Stimulated activated CD8-positive, alpha-beta memory T cell treated with anti-CD3 and anti-CD28 coated beads, Interleukin-15, amount 100 ng/mL, for 24 hours (primary cell): ENCODE measurements around the gene ARRDC1.
A peak's percentile ranks its signal among the peaks of the same experiment; 100 is the strongest.
"Not testable (repeated sequence)": the region's sequence is repeated elsewhere in the genome, so short reads cannot be mapped to it uniquely, and the experiment has no call there.

Experiments used
- DNase-seq: peaks from one replicate; pipeline ENCODE4 v3.0.0-alpha.2; 2020; ENCODE audit warnings: low read depth

ARRDC1 gene, protein sequence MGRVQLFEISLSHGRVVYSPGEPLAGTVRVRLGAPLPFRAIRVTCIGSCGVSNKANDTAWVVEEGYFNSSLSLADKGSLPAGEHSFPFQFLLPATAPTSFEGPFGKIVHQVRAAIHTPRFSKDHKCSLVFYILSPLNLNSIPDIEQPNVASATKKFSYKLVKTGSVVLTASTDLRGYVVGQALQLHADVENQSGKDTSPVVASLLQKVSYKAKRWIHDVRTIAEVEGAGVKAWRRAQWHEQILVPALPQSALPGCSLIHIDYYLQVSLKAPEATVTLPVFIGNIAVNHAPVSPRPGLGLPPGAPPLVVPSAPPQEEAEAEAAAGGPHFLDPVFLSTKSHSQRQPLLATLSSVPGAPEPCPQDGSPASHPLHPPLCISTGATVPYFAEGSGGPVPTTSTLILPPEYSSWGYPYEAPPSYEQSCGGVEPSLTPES

DNA sequence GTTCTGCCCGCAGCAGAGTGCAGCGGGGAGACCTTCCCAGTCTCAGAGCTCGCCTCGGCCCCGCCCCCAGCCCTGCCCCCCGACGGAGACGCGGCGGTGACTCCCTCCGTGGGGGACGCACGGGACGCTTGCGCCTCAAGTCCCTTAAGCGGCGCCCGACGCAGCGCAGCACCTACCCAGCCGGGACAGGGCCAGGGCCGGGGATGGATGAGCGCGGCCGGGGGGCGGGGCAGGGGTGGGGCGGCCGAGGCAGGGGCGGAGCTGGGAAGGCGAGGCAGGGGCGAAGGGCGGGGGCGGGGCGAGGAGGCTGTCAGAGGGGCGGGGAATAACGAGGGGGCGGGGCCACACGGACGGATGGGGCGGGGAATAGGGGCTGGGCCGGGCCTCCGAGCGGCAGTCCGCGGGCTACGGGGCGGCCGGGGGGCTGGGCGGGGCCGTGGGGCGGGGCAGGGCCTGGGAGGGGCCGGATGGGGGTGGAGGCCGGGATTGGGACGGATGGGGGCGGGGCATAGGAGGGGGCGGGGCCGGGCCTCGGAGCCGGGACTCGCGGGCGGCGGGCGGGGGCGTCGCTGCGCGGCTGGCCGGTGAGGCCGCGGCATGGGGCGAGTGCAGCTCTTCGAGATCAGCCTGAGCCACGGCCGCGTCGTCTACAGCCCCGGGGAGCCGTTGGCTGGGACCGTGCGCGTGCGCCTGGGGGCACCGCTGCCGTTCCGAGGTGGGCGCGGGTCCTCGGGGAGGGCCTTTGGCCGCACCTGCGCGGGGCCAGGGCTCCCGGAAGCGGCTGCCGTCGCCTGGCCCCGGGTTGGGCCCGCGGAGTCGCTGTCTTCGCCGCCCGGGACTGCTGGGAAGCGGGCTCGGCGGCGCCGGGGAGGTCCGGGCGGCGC is at the start of gene ARRDC1:
ARRDC1 (plus strand) TSS at position 566 of the 884 bp plus-strand sequence; CDS start at position 598, 32 bp downstream.
- DNase-seq: peak; percentile 86

DNA sequence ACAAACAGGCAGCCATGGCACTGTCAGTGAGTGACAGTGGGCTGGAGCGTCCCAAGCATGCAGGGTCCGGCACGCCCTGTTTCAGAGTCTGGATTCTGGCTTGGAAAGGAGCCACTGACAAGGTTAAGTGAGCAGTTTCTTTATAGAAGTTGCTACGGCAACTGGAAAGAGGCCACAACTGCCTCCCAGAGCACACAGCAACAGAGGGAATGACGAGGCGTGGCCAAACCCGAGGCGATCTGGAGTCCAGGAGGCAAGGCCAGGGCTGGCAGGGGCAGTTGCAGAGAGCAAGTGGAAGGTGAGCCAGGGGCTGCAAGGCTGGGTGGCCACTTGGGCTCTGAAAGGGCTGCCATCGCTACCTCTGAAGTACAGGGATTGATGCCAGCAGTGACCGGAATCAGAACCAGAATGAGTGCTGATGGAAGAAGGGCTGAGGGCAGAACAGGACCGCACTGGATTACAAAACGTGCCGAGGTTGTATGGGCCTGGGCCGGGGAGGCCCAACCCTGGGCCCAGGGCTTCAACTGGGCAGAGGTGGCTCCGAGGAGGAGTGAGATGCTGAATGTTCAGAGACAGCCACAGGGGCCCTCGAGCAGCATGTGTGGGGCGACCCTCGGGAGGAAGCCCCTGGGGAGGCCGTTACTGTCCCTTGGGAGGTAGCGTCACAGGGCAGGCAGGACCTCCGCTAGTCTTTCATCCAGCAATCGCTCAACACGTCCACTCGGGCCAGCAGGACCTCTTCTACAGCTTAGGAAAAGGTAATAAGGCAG is 49.2 kb upstream of the ARRDC1 start:
- DNase-seq: no peak

DNA sequence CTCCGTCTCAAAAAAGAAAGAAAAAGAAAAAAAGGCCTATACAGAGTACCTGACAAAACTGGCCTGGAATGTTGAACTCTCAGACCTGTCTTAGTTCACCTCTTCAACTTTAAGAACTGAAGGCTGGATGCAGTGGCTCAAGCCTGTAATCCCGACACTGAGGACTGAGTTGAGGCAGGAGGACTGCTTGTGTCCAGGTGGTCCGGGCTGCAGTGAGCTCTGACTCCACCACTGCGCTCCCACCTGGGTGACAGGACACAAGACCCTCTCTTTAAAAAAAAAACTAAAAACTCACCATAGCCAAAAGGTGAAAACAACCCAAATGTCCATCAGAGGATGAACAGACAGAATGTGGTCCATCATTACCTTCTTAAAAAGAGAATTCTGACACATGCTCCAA is 47.4 kb upstream of the ARRDC1 start:
- no peak for DNase-seq

DNA sequence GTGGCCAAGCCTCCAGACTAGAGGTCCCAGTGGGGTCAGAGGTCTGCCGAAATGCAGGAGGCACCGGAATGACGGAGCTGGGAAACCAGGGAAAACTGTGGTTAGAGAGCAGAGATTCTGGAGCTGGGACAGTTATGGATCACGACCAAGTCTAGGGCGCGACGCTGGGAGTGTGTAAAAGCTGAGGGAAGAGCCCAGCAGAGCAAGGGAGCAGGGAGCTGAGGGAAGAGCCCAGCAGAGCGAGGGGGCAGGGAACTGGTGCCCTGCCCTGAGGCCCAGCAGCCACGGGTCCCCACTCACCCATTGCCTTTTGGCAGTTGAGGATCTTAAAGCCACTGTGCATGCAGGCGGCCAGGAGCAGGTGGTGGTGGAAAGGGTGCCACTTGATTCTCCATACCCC is 41.4 kb upstream of the ARRDC1 start:
- DNase-seq: no peak

DNA sequence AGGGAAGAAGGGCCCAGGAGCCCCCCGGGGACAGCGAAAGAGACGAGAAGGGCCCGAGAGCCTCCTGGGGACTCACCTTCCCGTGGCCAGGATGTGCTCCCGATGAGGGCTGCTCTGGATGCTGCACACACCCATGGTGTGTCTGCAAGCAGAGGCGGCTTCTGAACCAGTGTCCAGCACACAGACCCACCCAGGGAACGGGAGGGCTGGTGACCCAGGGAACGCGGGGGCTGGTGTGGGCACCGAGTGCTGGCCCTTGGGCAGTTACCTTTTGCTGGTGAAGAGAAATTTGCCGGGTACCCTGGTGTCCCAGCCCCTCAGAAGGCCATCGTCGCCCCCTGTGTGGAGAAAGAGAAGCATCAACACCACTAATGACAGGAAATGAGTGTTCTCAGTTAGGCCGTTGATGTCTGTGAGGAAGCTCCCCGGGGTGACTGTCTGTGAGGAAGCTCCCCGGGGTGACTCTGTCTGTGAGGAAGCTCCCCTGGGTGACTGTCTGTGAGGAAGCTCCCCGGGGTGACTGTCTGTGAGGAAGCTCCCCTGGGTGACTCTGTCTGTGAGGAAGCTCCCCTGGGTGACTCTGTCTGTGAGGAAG is 40.6 kb upstream of the ARRDC1 start:
- no peak for DNase-seq

DNA sequence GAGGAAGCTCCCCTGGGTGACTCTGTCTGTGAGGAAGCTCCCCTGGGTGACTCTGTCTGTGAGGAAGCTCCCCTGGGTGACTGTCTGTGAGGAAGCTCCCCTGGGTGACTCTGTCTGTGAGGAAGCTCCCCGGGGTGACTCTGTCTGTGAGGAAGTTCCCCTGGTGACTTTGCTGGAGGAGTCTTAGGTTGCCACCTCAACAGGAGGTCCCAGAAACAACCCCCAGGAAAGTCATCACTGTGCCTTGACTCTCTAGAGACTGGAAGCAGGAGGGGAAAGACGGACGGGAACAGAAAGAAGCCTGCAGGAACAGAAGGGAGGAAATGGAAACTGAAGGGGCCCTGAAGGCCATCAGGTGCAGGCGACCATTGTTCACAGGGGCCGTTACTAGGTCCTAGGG is 37.0 kb upstream of the ARRDC1 start:
- DNase-seq: not testable (repeated sequence)

DNA sequence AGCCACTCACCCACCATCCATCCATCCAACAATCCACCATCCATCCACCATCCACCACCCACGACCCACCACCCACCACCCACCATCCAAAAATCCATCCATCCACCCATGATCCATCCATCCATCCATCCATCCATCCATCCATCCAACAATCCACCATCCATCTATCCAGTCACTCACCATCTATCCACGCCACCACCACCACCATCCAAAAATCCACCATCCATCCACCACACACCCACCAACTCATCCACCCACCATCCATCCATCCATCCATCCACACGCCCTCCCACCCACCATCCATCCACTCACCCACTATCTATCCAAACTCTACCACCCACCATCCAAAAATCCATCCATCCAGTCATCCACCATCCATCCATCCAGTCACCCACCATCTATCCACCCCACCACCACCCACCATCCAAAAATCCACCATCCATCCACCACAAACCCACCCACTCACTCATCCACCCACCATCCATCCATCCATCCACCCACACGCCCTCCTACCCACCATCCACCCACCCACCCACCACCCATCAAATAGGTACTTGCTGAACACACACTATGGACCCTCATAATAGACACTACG is 35.8 kb upstream of the ARRDC1 start:
- no peak for DNase-seq

DNA sequence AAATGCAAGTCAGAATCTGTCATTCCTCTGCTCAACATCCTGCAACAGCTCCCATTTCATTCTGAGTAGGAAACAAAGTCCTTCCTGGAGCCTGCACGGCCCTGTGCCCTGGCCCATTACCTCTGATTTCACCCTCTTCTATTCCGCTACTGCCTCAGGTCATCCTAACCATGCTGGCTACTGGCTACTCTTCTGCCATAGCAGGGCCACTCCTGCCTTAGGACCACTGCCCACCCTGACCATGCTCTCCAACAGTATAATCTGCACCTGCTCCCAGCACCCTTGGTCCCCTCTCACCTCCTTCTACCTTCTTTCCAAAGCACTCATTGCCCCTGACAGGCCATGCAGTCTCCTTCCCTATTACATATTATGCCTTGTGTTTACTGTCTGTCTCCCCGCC is 34.9 kb upstream of the ARRDC1 start:
- no peak for DNase-seq

DNA sequence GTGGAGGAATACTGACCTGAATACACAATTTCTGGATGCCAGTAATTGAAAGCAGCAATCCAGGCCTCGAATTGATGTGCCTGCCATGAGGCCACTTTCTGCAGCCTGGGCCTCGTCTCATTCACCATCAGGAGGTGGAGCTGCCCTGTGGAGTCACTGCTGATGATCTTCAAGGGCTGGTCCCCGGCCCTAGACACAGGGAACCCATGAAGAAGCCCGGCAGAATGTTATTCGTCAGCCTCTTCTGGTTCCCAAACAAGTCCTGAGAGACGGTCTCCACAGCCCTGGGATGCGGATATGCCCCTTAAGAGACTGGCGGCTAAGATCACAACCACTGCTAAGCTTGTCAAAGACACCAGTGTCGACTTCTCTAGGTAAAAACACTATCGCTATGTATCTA is 31.3 kb upstream of the ARRDC1 start:
- no peak for DNase-seq

DNA sequence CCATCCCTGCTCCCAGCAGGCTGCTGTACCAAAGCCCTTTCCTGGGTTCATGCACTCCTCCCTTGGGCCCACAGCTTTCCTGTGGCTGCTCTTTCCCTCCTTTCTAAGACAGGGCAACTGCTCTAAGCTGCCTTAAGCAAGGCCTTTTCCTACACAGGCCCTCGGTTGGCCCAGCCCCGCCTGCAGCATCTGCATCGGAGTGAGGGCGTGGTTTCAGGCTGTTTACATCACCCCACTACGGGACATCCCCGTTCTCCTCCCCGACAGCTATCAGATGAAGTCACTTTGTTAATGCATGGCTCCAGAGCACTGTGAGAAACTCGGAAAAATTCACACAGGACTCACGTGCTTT is 30.1 kb upstream of the ARRDC1 start:
- no peak for DNase-seq

DNA sequence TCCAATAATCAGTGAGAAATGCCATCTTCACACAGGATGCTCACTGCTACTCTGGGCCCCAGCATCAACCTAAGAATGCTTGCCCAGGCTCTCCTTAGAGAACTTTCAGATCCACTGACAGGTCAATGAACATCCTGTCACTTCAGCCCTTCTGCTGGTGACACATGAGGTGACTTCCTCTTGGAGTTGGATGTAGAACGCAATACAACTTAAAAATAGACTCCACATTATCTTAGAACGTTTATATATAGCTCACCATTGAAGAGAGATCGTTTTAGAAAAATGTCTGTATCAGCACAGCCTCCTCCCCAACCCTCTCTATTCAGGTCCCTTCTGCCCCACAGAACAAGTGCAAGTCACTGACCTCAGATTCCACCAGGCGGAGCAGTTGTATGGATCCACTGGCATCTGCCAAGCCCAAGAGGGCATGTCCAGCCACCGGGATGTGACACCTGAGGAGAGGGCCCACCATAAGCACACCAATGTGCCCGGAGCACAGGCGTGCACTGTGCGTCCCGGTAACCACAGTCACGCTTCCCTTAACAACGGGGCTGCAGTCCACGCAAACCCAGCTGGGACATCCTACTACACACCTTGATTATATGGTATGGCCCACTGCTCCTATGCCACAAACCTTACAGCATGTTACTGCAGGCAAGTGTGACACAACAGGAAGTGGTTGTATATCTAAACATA is 29.6 kb upstream of the ARRDC1 start:
- no peak for DNase-seq

DNA sequence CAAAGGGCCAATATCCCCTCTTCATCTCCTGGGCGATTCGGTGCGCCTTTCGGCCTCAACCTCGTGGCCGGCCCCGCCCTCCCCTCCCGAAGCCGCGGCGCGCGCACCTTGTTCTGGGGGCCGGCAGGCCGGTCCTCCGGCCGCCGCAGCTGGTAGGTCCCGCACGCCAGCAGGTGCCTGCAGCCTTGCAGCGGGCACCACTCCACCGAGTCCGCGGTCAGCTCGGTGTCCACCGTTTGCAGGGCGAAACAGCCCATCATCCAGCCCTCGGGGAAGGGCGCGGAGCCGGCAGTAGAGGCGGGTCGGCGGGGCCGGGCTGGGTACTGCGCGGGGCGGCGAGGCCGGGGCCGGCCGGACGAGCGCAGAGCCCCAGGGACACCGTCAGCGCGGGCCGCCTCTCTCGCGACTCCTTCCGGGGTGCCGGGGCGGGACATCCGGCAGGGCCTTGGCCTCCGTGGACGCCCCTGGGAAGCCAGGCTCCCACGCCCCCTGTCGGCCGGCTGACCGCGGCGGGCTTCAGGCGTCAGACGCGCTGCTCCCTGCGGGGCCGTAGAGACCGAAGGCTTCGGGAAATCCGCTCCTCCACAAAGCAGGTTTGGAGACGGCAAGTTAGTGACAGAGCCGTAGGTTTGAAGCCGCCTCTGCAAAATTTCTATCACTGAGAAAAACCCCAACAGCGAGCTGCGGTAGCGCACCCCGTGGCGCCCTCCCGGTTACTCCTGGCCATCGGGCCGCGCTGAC is 26.8 kb upstream of the ARRDC1 start, which contains the start of gene DPH7:
DPH7 (minus strand) TSS at position 408 of the 741 bp plus-strand sequence; CDS start at position 260, 148 bp downstream.
- peak; percentile 97 for DNase-seq

DNA sequence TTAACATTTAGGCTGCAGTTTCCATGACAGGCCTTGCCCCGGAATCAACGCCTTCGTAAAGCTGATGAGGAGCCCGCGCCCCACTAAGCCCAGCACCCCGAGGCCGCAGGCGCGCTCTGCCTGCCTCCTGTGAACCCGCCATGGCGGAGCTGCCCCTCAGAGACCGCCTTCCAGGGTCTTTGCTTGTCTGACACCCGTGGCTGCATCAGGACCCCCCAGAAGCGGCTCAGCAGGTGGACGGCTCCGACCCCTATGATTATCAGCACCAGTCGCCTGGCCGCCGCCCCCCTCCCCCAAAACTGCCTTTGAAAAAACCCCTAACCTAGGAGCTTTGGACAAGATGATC is 26.3 kb upstream of the ARRDC1 start:
- DNase-seq: no peak

DNA sequence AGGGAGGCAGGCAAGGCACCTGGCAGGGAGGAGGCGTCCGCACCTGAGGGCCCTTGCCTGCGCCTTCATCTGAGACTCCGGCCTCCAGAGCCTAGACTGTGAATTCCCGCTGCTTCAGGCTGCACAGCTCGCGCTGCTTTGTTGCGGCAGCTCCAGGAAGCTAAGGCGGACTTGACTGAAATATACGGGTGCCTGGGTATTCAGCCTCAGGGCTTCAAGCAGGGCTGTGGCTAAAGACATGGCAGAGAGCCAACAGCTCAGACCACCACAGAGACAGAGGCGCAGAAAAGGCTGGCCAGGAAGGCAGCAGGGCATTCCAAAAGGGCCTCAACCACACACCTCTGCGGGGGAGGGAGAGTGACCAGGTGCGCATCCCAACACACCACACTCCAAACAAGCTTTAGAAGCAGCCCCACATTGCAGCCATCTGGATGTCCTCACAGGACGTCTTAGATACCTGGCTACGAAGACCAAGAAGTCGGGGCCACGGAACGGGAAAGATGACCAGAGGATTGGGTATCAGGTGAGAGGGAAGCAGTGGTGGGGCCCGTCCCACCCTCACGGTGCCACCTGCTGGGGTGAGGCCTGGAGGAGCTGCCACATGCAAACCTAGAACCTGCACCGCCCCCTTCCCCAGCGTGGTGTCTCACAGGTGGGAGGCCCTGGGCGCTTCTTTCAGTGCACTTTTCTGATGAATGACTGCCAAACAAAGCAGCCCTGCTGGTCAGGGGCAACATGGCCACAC is 25.1 kb upstream of the ARRDC1 start:
- no peak for DNase-seq

DNA sequence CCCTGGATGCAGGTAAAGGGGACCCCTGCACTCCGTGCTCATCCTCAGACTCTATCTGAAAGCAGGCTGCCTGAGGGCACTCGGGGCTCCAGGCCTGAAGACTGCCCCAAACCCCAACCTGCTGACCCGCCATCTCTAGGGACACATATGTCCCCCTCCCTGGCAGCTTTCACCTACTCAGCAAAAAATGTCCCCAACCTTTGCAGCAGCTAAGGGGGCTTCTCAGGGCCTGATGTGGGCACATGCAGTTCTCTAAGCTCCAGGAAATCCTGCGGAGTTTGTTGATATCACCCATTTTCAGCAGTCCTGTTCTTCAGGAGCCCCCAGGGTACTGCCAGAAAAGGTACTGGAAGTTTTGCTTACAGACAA is 24.5 kb upstream of the ARRDC1 start:
- no peak for DNase-seq

DNA sequence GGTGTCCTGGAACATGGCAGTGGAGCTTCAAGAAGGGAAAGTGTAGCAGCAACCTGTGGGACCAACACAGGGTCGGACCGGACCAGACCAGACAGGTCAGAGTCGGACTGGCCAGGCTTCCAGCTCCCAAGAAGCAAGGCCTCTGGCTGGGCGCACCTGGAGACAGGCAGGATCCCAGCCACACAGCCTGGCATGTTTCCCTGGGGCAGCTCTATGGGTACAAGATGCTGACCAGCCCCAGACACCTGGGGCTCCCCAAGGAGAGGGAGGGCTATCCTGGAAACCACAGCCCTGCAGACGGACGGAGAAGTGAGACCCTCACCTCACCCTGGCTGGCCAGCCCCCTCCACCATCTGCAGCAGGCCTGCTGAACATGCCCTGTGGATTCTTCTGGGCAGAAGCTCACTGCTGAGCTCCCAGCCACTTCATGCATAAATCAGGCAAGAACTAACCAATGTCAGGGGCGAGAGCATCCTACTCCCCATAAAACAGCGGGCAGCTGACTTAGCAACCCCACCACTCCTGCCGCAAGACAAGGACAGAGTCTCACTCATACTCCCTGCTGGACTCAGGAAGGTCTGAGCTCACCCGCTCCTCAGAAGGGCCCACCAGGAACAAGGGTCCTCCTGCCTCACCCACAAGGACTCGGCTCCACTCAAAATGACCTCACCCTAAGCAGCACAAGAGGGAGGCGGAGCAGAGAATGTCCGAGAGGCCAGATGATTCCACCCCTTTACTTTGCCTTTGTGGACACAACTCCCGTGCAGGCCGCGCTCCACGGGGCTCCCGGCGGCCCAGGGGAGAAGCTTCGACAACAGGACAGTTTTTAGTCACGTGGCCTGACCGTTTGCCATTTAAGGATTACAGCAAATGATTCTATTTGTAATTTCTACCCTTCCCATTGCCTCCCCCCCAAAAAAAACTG is 23.9 kb upstream of the ARRDC1 start:
- DNase-seq: no peak

DNA sequence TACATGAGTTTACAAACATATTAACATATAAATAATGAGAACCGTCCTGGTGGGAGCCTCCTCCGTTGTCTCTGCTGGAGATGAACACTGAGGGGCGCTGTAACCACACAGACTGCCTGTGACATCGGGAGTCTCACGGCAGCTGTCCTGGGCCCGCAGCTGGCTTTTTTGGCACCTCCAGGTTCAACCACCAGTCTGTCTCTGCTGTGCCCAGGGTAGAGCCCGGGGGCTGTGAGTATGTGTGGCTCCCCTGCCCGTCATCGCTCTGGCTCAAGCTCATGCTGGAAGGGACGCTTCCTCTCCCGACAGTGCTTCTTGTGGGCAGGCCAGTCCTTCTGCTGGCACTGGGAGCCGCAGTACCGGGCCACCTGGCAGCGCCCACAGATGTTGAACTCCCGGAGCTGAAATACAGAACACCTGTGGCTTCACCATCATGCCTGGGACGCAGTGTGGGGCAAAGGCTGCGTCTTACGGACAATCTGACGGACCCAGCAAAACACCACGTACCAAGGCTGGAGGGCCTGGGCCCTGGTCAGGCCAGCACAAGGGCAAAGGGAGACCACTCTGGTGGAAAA is 23.1 kb upstream of the ARRDC1 start:
- DNase-seq: no peak

DNA sequence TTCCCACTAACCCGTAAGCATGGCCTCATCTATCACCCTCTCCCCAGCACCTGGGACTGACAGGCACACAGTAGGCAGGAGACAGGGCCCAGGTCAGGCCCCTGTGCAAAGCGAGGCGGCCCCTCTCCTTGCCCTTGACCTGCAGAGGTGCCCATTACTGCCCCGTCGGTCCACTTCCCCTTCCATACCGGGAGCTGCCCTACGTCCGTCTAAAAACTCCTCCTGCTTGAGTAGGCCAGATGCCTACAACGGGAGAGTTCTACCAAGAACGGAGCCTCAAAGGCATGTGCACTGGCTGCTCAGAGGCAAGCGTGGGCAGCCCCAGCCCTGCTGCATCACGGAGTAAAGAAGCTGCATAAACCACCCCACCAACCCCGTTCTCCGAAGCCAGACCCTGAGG is 22.1 kb upstream of the ARRDC1 start:
- no peak for DNase-seq
